ENCODE data around the gene ESPL1. TPM values are rescaled to one million over a fixed set of nuclear protein-coding genes. Genes with fewer than 3 reads are reported as not detected.
"Not testable (repeated sequence)": the region's sequence is repeated elsewhere in the genome, so short reads cannot be mapped to it uniquely, and the experiment has no call there.

The ESPL1 gene
- total RNA-seq, 1 donor from 2014 or later = 4.8 TPM

DNA sequence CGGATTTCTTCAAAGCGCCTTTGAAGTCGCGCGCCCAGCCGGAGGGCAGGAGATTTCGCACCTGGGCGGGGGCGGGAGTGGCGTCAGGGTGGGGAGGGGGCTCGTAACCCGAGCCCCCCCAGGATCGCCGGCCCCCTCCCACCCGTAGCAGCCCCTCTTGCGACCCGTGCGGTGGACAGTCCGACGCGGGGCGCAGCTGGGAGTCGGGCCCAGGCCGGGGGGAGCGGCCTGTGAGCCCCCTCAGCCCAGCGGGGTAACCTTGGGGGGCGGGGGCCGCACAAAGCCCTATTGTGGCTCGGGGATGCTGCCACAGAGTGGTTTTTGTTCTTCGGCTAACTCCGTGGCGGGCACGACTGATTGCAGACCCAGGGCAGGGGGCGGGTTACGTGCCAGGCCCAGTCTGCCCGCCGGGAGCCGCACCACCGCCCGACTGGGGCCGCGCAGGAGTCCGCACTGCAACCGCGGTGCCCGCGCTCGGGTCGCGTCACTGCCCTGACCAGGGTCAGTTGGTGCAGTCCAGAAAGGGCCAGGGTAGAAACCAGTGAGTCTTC lies 57.5 kb downstream of the ESPL1 start:
- H3K27me3 Mint-ChIP-seq (ENCODE audit: low read depth) = no peaks in the 10 kb centered on the region
- no peaks in the 10 kb centered on the region for H3K36me3 Mint-ChIP-seq (ENCODE audit: low read depth)
- H3K4me3 Mint-ChIP-seq (ENCODE audit: unreplicated experiment) = peak overlapping the region; percentile 71
- DNase-seq (ENCODE audit: low spot score) = no peak
- TF ChIP-seq, protein P1, sequence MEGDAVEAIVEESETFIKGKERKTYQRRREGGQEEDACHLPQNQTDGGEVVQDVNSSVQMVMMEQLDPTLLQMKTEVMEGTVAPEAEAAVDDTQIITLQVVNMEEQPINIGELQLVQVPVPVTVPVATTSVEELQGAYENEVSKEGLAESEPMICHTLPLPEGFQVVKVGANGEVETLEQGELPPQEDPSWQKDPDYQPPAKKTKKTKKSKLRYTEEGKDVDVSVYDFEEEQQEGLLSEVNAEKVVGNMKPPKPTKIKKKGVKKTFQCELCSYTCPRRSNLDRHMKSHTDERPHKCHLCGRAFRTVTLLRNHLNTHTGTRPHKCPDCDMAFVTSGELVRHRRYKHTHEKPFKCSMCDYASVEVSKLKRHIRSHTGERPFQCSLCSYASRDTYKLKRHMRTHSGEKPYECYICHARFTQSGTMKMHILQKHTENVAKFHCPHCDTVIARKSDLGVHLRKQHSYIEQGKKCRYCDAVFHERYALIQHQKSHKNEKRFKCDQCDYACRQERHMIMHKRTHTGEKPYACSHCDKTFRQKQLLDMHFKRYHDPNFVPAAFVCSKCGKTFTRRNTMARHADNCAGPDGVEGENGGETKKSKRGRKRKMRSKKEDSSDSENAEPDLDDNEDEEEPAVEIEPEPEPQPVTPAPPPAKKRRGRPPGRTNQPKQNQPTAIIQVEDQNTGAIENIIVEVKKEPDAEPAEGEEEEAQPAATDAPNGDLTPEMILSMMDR (IDR thresholded peaks at IDR 0.05) = no peak
- peaks cover 25% of the 10 kb centered on the region for H3K4me1 Mint-ChIP-seq (ENCODE audit: low read depth)
- H3K27ac Mint-ChIP-seq (ENCODE audit: unreplicated experiment) = no peak overlapping the region
- no peaks in the 10 kb centered on the region for H3K9me3 Mint-ChIP-seq (ENCODE audit: low read depth)

DNA sequence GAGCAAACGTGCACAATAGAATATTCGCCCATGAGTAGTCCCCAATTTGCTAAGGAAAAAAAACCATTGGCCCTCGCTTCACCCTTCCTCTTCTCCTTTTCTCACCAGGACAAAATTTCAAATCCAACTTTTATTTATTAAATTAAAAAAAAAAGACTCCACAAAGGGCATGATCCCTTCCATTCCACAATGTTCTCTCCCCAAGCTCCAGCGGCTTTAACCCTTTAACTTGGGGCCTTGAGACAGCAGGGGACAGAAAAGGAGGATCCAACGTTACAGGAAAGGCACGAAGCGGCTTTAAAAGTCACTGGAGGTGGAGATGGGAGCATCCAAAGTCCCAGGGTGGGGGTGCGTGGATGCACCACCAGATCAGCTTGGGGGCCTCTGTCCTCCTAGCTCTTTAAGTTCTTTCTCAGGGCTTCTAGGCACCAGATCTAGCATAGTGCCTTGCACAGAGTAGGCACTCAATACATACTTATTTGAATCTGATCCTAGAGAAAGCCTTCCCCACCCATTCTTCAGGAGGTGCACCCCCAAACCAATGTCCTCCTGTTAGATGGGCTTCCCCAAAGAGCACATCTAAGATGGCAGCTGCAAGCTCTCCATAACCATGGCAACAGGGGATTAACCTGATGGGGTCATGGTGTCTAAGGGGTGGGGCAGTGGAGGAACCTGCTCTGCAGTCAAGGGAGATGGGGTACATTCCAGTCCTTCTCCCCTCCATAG lies 58.5 kb downstream of the ESPL1 start:
- H3K4me3 Mint-ChIP-seq (ENCODE audit: unreplicated experiment) = peak overlapping the region; percentile 56
- DNase-seq (ENCODE audit: low spot score) = no peak
- no peaks in the 10 kb centered on the region for H3K27me3 Mint-ChIP-seq (ENCODE audit: low read depth)
- peaks cover 17% of the 10 kb centered on the region for H3K4me1 Mint-ChIP-seq (ENCODE audit: low read depth)
- H3K36me3 Mint-ChIP-seq (ENCODE audit: low read depth) = no peaks in the 10 kb centered on the region
- H3K27ac Mint-ChIP-seq (ENCODE audit: unreplicated experiment) = no peak overlapping the region
- TF ChIP-seq, protein P1 (IDR thresholded peaks at IDR 0.05) = no peak
- no peaks in the 10 kb centered on the region for H3K9me3 Mint-ChIP-seq (ENCODE audit: low read depth)

DNA sequence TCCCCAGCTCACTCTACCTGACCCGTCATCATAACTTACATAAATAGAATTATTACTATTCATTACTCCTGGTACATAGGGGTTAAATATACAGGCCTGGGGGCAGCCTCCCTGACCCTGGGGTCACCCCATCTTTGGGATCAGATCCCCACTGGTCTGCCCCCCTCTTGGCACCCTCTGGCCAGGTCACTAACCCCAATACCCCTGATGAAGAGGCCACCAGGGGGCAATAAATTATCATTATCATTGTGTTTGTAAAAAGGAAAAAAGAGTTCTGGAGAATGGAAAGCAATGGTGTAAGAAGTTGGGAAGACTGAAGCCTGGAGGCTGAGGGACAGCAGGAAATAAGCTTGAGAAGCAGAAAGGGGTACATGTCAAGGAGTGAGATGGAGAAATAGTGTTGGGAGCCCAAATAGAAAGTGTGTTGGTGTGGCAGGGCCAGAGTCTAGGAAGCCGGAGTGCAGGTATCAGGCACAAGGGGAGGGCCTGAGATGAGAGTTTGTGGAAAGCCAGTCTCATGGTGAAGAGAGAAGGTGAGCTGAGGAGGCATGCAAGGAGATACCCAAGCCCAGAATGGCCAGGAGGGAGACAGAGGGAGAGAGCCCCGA lies 59.4 kb downstream of the ESPL1 start:
- DNase-seq (ENCODE audit: low spot score) = no peak
- no peak overlapping the region for H3K4me3 Mint-ChIP-seq (ENCODE audit: unreplicated experiment)
- H3K27ac Mint-ChIP-seq (ENCODE audit: unreplicated experiment) = no peak overlapping the region
- H3K36me3 Mint-ChIP-seq (ENCODE audit: low read depth) = no peaks in the 10 kb centered on the region
- H3K27me3 Mint-ChIP-seq (ENCODE audit: low read depth) = peaks cover 2% of the 10 kb centered on the region
- H3K4me1 Mint-ChIP-seq (ENCODE audit: low read depth) = peaks cover 14% of the 10 kb centered on the region
- no peaks in the 10 kb centered on the region for H3K9me3 Mint-ChIP-seq (ENCODE audit: low read depth)
- TF ChIP-seq, protein P1 (IDR thresholded peaks at IDR 0.05) = peak; percentile 65

DNA sequence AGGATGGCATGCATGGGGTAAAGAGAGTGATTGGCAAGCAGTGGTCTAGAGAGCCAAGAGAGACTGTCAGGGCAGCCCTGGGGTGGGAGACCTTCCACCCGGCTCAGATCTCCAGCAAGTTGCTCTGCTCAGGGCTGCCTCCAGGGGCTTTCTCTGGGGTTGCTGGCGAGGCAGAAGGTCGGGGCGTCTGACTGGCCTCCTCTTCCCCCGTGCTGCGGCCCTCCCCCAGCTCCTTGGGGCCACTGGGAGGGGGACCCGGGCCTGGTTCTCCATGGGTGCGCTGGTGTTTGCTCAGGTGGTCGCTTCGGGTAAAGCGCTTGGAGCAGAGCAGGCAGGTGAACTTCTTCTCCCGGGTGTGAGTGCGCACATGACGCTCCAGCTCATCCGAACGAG lies 59.9 kb downstream of the ESPL1 start:
- Mint-ChIP-seq H3K9me3 (ENCODE audit: low read depth) (no peaks in the 10 kb centered on the region), H3K4me1 (ENCODE audit: low read depth) (peaks cover 14% of the 10 kb centered on the region), H3K27ac (ENCODE audit: unreplicated experiment) (no peak overlapping the region), H3K27me3 (ENCODE audit: low read depth) (peaks cover 2% of the 10 kb centered on the region), H3K4me3 (ENCODE audit: unreplicated experiment) (no peak overlapping the region), H3K36me3 (ENCODE audit: low read depth) (no peaks in the 10 kb centered on the region)
- DNase-seq (ENCODE audit: low spot score) = no peak
- TF ChIP-seq, protein P1 (IDR thresholded peaks at IDR 0.05) = no peak

DNA sequence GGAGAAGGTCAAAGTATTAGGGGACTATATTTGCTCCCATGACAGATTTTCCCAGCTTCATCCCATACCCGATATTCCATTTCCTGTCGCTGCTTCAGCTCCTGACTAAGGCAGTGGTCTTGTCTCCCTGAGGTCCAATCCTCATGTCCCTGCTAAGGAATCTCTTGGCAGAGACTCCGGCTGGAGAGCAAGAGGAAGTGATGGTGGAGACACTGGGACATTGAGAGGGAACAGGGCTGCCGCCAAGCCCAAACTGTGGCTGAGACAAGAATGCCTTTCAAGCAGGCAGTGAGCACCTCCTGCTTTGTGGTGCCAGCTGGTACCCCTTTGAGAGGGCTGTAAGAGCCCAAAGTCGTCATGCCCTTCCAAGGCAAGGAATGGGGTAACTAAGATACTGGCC lies 62.6 kb downstream of the ESPL1 start:
- Mint-ChIP-seq H3K9me3 (ENCODE audit: low read depth) (no peaks in the 10 kb centered on the region), H3K27ac (ENCODE audit: unreplicated experiment) (no peak overlapping the region), H3K4me3 (ENCODE audit: unreplicated experiment) (no peak overlapping the region), H3K4me1 (ENCODE audit: low read depth) (peaks cover 4% of the 10 kb centered on the region), H3K27me3 (ENCODE audit: low read depth) (peaks cover 5% of the 10 kb centered on the region), H3K36me3 (ENCODE audit: low read depth) (no peaks in the 10 kb centered on the region)
- TF ChIP-seq, protein P1 (IDR thresholded peaks at IDR 0.05) = no peak
- DNase-seq (ENCODE audit: low spot score) = no peak

DNA sequence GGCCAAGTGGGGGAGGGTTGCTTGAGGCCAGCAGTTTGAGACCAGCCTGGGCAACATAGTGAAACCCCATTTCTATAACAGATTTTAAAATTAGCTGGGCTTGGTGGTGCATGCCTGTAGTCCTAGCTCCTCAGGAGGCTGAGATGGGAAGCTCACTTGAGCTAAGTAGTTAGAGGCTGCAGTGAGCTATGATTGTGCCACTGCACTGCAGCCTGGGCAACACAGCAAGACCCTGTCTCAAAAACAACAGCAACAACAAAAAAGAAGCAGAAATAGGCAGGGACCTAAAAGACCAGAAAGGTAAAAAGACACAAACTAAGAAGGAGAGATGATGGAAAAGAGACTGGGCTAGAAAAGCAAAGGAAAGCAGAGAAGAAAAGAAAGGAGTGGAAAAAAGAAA lies 64.2 kb downstream of the ESPL1 start:
- H3K27me3 Mint-ChIP-seq (ENCODE audit: low read depth) = peaks cover 15% of the 10 kb centered on the region
- H3K36me3 Mint-ChIP-seq (ENCODE audit: low read depth); DNase-seq (ENCODE audit: low spot score); H3K4me3 Mint-ChIP-seq (ENCODE audit: unreplicated experiment); H3K9me3 Mint-ChIP-seq (ENCODE audit: low read depth); H3K4me1 Mint-ChIP-seq (ENCODE audit: low read depth); H3K27ac Mint-ChIP-seq (ENCODE audit: unreplicated experiment): not testable (repeated sequence)
